IMR-90 (cell line): ENCODE data around the gene ZKSCAN1. TPM values are rescaled to one million over a fixed set of nuclear protein-coding genes. Genes with fewer than 3 reads are reported as not detected.

Source experiments
- ATAC-seq: fragments of 200-7000 bp; cut with Tn5 transposase; 2 replicates; pipeline ENCODE4 v1.9.1; 2020; ENCODE audit warnings: low read depth, mild to moderate bottlenecking, moderate library complexity
- BruUV-seq: library from RNA; stranded (reverse); fragments of 400-500 nt; replicated peaks from 2 replicates; lab custom pipeline; 2021; lab: Mats Ljungman, UMichigan
- CTCF ChIA-PET: fragments of 300-600 bp; formaldehyde crosslinking; extraction: SDS; loops from one replicate; lab custom pipeline; 2021; ENCODE audit warnings: antibody characterized with exemption; lab: Yijun Ruan, JAX
- POLR2A ChIA-PET: fragments of 300-600 bp; sonication (Branson Sonifier 250); formaldehyde crosslinking; loops from one replicate; lab custom pipeline; 2022; ENCODE audit warnings: antibody characterized with exemption; ENCODE audit not compliant: unreplicated experiment; lab: Charles Lee
- DNase-seq: peaks from one replicate; pipeline ENCODE4 v3.0.0; 2013
- H2AFZ ChIP-seq: replicated peaks from 2 replicates; pipeline ENCODE3; 2013; ENCODE audit warnings: low read length, mild to moderate bottlenecking; ENCODE audit not compliant: poor library complexity
- H2AK5ac ChIP-seq: 2 replicates; pipeline ENCODE4 v1.6.1; 2013; ENCODE audit warnings: low read depth, low read length, inconsistent platforms
- H2AK9ac ChIP-seq: replicated peaks from 2 replicates; pipeline ENCODE3; 2013; ENCODE audit warnings: mild to moderate bottlenecking, low read depth, low read length, moderate library complexity; ENCODE audit not compliant: poor library complexity
- H2BK120ac ChIP-seq: 2 replicates; pipeline ENCODE4 v1.6.1; 2013; ENCODE audit warnings: low read depth, low read length, inconsistent platforms
- H2BK15ac ChIP-seq: 3 replicates; pipeline ENCODE4 v1.6.1; 2013; ENCODE audit warnings: low read depth, low read length, inconsistent platforms
- H2BK20ac ChIP-seq: 2 replicates; pipeline ENCODE4 v1.6.1; 2013; ENCODE audit warnings: low read depth, mild to moderate bottlenecking, inconsistent platforms, low read length, moderate library complexity
- H2BK5ac ChIP-seq: 2 replicates; pipeline ENCODE4 v1.6.1; 2013; ENCODE audit warnings: mild to moderate bottlenecking, low read depth, low read length, inconsistent platforms; ENCODE audit not compliant: poor library complexity, severe bottlenecking
- H3K14ac ChIP-seq: replicated peaks from 2 replicates; pipeline ENCODE4 v1.6.1; 2013; ENCODE audit warnings: low read depth, low read length, inconsistent platforms
- H3K18ac ChIP-seq: 2 replicates; pipeline ENCODE4 v1.6.1; 2013; ENCODE audit warnings: low read depth, low read length, control low read depth
- H3K23ac ChIP-seq: 2 replicates; pipeline ENCODE4 v1.6.1; 2013; ENCODE audit warnings: low read depth, low read length, inconsistent platforms
- H3K27ac ChIP-seq: 2 replicates; pipeline ENCODE4 v1.5.1; 2013; ENCODE audit warnings: mild to moderate bottlenecking, control low read depth, low read length; ENCODE audit not compliant: insufficient read depth
- H3K27me3 ChIP-seq: 2 replicates; pipeline ENCODE4 v1.6.1; 2013; ENCODE audit warnings: low read length; ENCODE audit not compliant: control insufficient read depth, insufficient read depth
- H3K36me3 ChIP-seq: 2 replicates; pipeline ENCODE4 v1.6.1; 2013; ENCODE audit warnings: low read length, mixed read lengths; ENCODE audit not compliant: control insufficient read depth, insufficient read depth
- H3K4ac ChIP-seq: 2 replicates; pipeline ENCODE4 v1.6.1; 2013; ENCODE audit warnings: low read depth, low read length, inconsistent platforms
- H3K4me1 ChIP-seq: 2 replicates; pipeline ENCODE4 v1.6.1; 2013; ENCODE audit warnings: low read length, mixed read lengths; ENCODE audit not compliant: control insufficient read depth, insufficient read depth
- H3K4me2 ChIP-seq: 2 replicates; pipeline ENCODE4 v1.6.1; 2013; ENCODE audit warnings: low read depth, mild to moderate bottlenecking, control low read depth, low read length, moderate library complexity
- H3K4me3 ChIP-seq: 2 replicates; pipeline ENCODE4 v1.5.1; 2013; ENCODE audit warnings: low read depth, mild to moderate bottlenecking, control low read depth, low read length, moderate library complexity; ENCODE audit not compliant: insufficient read depth
- H3K56ac ChIP-seq: 2 replicates; pipeline ENCODE4 v1.6.1; 2013; ENCODE audit warnings: low read length, inconsistent platforms; ENCODE audit not compliant: insufficient read depth; ENCODE audit errors: extremely low read depth
- H3K79me1 ChIP-seq, 2 experiments: 2 replicates each; pipeline ENCODE4 v1.6.1; 2013; ENCODE audit warnings: low read length in 2 of 2, inconsistent platforms in 1 of 2, low read depth in 1 of 2
- H3K9ac ChIP-seq: 2 replicates; pipeline ENCODE4 v1.6.1; 2013; ENCODE audit warnings: low read depth, low read length, control low read depth
- H3K9me1 ChIP-seq: 2 replicates; pipeline ENCODE4 v1.6.1; 2013; ENCODE audit warnings: low read length, inconsistent platforms; ENCODE audit not compliant: insufficient read depth
- H3K9me3 ChIP-seq: 2 replicates; pipeline ENCODE4 v1.6.1; 2013; ENCODE audit warnings: low read length; ENCODE audit not compliant: control insufficient read depth, insufficient read depth
- H4K20me1 ChIP-seq: 2 replicates; pipeline ENCODE4 v1.6.1; 2013; ENCODE audit warnings: low read length, inconsistent platforms; ENCODE audit not compliant: insufficient read depth
- H4K5ac ChIP-seq: 2 replicates; pipeline ENCODE4 v1.6.1; 2013; ENCODE audit warnings: mild to moderate bottlenecking, low read depth, low read length, control low read depth
- H4K8ac ChIP-seq, 2 experiments: 2 replicates each; pipeline ENCODE4 v1.6.1; 2013; ENCODE audit warnings: low read depth in 2 of 2, low read length in 2 of 2, control low read depth in 1 of 2, inconsistent platforms in 1 of 2
- H4K91ac ChIP-seq: 2 replicates; pipeline ENCODE4 v1.6.1; 2013; ENCODE audit warnings: low read depth, low read length, inconsistent platforms; ENCODE audit not compliant: insufficient read depth
- CEBPB ChIP-seq: IDR thresholded peaks from 2 replicates; pipeline ENCODE4 v1.6.1; 2012; ENCODE audit warnings: low read depth, low read length, improper control_type of control experiment
- CHD1 ChIP-seq: IDR thresholded peaks from 2 replicates; pipeline ENCODE4 v1.6.1; 2012; ENCODE audit warnings: low read depth, low read length, improper control_type of control experiment
- MXI1 ChIP-seq: IDR thresholded peaks from 2 replicates; pipeline ENCODE4 v1.6.1; 2012; ENCODE audit warnings: low read depth, mild to moderate bottlenecking, low read length, moderate library complexity, borderline replicate concordance
- POLR2A ChIP-seq: IDR thresholded peaks from 2 replicates; pipeline ENCODE4 v1.6.1; 2012; ENCODE audit warnings: mild to moderate bottlenecking, low read depth, low read length
- RAD21 ChIP-seq: IDR thresholded peaks from 2 replicates; pipeline ENCODE4 v1.6.1; 2012; ENCODE audit warnings: low read length, improper control_type of control experiment
- RCOR1 ChIP-seq: IDR thresholded peaks from 2 replicates; pipeline ENCODE4 v1.6.1; 2012; ENCODE audit warnings: mild to moderate bottlenecking, low read length, improper control_type of control experiment; ENCODE audit not compliant: insufficient replicate concordance
- WGBS, 2 experiments: methylation state at CpG; one replicate each; pipeline versions ENCODE4 v1.1.5 to v1.1.7; 2013; ENCODE audit warnings: missing lambda C conversion rate in 2 of 2; ENCODE audit not compliant: insufficient read length in 1 of 2; ENCODE audit errors: extremely low coverage in 2 of 2; 5-methylcytosine and 5-hydroxymethylcytosine counted together
- dilution Hi-C: fragments of 300-500 bp; cut with HindIII; formaldehyde crosslinking; loops from one replicate; pipeline ENCODE4 v1.14.3; 2018; ENCODE audit warnings: low sequenced_read_pairs; ENCODE audit not compliant: unreplicated experiment
- in situ Hi-C: fragments of 300-500 bp; cut with MboI; formaldehyde crosslinking; loops from 3 replicates; pipeline ENCODE4 v1.14.3; 2019; ENCODE audit warnings: low sequenced_read_pairs, inconsistent platforms, mixed read lengths
- intact Hi-C: fragments of 100-400 bp; cut with micrococcal nuclease; formaldehyde crosslinking; loops from 2 replicates; pipeline ENCODE4 v1.10.0; 2022
- polyA plus RNA-seq, 3 experiments: library from polyadenylated mRNA; depleted of rRNA; stranded (reverse); fragments of >200 nt; gene quantifications; 2 replicates each; pipeline ENCODE4 v1.2.3, GENCODE V29; 2012; ENCODE audit warnings: low replicate concordance in 1 of 3
- total RNA-seq: library from RNA; depleted of rRNA; stranded (reverse); fragments of >200 nt; gene quantifications from 2 replicates; pipeline ENCODE4 v1.2.3, GENCODE V29; 2012
- TF ChIP-seq, protein P1 (sequence below): conservative IDR thresholded peaks from 2 replicates; pipeline ENCODE4 v1.5.1; 2012; ENCODE audit warnings: mild to moderate bottlenecking, low read depth, low read length, improper control_type of control experiment
- TF ChIP-seq, protein P2 (sequence below): fragments of 150-350 bp; IDR thresholded peaks from 2 replicates; pipeline ENCODE4 v1.6.1; 2017; ENCODE audit warnings: mild to moderate bottlenecking, antibody characterized with exemption, low read length, low read depth

ZKSCAN1 gene
- total and polyA plus RNA-seq, 2 of the 4 experiments (the other 2 are of a cell fraction): 13.7 to 40.7 TPM

DNA sequence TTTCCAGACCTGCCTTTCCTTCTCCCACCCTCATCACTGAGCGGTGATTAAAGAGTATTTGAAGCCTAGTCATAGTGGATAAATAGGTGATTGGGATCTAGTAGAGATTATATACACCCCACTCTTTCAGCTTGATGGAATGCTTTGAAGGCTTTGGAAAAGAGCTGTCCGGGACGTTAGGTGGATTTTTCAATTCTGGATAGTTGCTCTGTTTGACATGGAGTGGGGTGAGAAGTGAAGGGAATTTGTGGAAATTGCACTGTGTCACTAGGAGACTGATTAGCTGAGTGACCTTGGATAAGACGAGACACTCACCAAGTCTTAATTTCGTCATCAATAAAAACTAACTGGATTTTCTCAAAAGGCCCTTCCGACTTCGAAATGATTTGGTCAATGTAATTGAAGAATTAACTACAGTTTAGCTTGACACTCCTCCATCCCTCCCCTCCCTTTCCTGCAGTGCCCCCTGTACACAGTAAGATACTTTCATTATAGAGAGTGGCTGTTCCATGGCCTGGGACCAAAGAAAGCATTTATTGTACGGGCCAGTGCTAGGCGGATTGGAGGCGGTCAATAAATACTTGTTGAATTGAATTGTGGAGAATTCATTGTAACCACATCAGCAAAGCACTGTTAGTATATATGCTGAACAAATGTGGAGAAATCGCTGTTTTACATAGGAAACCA is 962 bp downstream of the ZKSCAN1 start:
- Histone ChIP-seq H4K8ac (peak overlapping the region; percentile 74 to 98), H2AK9ac (peak overlapping the region; percentile 99), H3K9ac (peak overlapping the region; percentile 99), H3K4me2 (peak overlapping the region; percentile 99), H4K20me1 (peaks cover 36% of the 10 kb centered on the region), H3K4me3 (peak overlapping the region; percentile 100), H2BK15ac (no peak overlapping the region), H4K91ac (peak overlapping the region; percentile 39), H3K27ac (peak overlapping the region; percentile 85), H3K9me3 (no peaks in the 10 kb centered on the region), H3K36me3 (peaks cover 4% of the 10 kb centered on the region), H2AK5ac (peak overlapping the region; percentile 74), H3K27me3 (peaks cover 4% of the 10 kb centered on the region), H3K79me1 (peaks cover 0 to 52% of the 10 kb centered on the region in 2 experiments), H4K5ac (peak overlapping the region; percentile 41), H3K14ac (peak overlapping the region; percentile 84), H3K23ac (peak overlapping the region; percentile 99), H3K18ac (peak overlapping the region; percentile 27; the same call in 1 of the 2 replicates), H3K4ac (peak overlapping the region; percentile 90), H3K56ac (peak overlapping the region; percentile 71), H2BK20ac (no peak overlapping the region), H3K9me1 (peaks cover 11% of the 10 kb centered on the region), H2AFZ (peak overlapping the region; percentile 79), H2BK120ac (peak overlapping the region; percentile 36), H3K4me1 (peaks cover 2% of the 10 kb centered on the region; the same call in 1 of the 2 replicates), H2BK5ac (peak overlapping the region; percentile 71)
- in situ Hi-C loops (no loop called here), dilution Hi-C loops (no loop called here), intact Hi-C loops (loop anchor here (2.0 kb wide), 1 partner anchor 70 kb away; no protein-coding TSS in a partner anchor)
- ATAC-seq: no peak
- no peak for DNase-seq
- ChIA-PET CTCF (interaction anchor here (0.6 to 1.1 kb wide), 2 partner anchors 23 to 59 kb away, joined by 3 to 7 read pairs; no protein-coding TSS in a partner anchor), POLR2A (interaction anchor here (0.5 to 0.6 kb wide), 2 partner anchors 19 to 826 kb away, joined by 3 to 8 read pairs; no protein-coding TSS in a partner anchor)
- TSS peak; percentile 63 for BruUV-seq
- WGBS, 2 experiments: no CpG with 5 or more reads among the region's 11 CpGs
- TF ChIP-seq, protein P1, sequence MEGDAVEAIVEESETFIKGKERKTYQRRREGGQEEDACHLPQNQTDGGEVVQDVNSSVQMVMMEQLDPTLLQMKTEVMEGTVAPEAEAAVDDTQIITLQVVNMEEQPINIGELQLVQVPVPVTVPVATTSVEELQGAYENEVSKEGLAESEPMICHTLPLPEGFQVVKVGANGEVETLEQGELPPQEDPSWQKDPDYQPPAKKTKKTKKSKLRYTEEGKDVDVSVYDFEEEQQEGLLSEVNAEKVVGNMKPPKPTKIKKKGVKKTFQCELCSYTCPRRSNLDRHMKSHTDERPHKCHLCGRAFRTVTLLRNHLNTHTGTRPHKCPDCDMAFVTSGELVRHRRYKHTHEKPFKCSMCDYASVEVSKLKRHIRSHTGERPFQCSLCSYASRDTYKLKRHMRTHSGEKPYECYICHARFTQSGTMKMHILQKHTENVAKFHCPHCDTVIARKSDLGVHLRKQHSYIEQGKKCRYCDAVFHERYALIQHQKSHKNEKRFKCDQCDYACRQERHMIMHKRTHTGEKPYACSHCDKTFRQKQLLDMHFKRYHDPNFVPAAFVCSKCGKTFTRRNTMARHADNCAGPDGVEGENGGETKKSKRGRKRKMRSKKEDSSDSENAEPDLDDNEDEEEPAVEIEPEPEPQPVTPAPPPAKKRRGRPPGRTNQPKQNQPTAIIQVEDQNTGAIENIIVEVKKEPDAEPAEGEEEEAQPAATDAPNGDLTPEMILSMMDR: no peak
- TF ChIP-seq, protein P2, sequence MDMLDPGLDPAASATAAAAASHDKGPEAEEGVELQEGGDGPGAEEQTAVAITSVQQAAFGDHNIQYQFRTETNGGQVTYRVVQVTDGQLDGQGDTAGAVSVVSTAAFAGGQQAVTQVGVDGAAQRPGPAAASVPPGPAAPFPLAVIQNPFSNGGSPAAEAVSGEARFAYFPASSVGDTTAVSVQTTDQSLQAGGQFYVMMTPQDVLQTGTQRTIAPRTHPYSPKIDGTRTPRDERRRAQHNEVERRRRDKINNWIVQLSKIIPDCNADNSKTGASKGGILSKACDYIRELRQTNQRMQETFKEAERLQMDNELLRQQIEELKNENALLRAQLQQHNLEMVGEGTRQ: no peak
- TF ChIP-seq CHD1: no peak
- no peak for TF ChIP-seq MXI1
- TF ChIP-seq RCOR1: no peak
- TF ChIP-seq CEBPB: 0 out of 2 replicates have a peak, but pooled peaks have one; percentile 31
- TF ChIP-seq RAD21: no peak
- TF ChIP-seq POLR2A: peak; percentile 75; the same call in 1 of the 2 replicates
